T-helper 17 cell (primary cell): ENCODE data around the gene GHRL. TPM values are rescaled to one million over a fixed set of nuclear protein-coding genes. Genes with fewer than 3 reads are reported as not detected.
A peak's percentile ranks its signal among the peaks of the same experiment; 100 is the strongest.
"Not testable (repeated sequence)": the region's sequence is repeated elsewhere in the genome, so short reads cannot be mapped to it uniquely, and the experiment has no call there.

Source experiments
- ATAC-seq: fragments of 150-1000 bp; cut with Tn5 transposase; 2 replicates; pipeline ENCODE4 v1.10.0; 2021; ENCODE audit warnings: mild to moderate bottlenecking, moderate library complexity
- DNase-seq, 3 donors: peaks; one replicate each; pipeline versions ENCODE4 v3.0.0 to v3.0.0-alpha.2; 2020 to 2021
- H3K9me3 ChIP-seq: one replicate; pipeline ENCODE4 v1.7.0; 2013; ENCODE audit warnings: low read length, mild to moderate bottlenecking; ENCODE audit not compliant: control insufficient read depth, poor library complexity, severe bottlenecking
- H3K27ac Mint-ChIP-seq: one replicate; pipeline ENCODE4 v1.8.0; 2022; ENCODE audit warnings: mild to moderate bottlenecking, moderate library complexity, mixed read lengths
- H3K27me3 Mint-ChIP-seq: one replicate; pipeline ENCODE4 v1.8.0; 2022; ENCODE audit warnings: mixed read lengths
- H3K36me3 Mint-ChIP-seq: one replicate; pipeline ENCODE4 v1.8.0; 2022; ENCODE audit warnings: low read depth, mixed read lengths
- H3K4me1 Mint-ChIP-seq: one replicate; pipeline ENCODE4 v1.8.0; 2022; ENCODE audit warnings: mild to moderate bottlenecking, mixed read lengths
- H3K4me3 Mint-ChIP-seq: one replicate; pipeline ENCODE4 v1.8.0; 2022; ENCODE audit warnings: mild to moderate bottlenecking, moderate library complexity, mixed read lengths
- total RNA-seq, 4 donors: library from RNA in 2 of 4; stranded (reverse) in 2 of 4; gene quantifications; one replicate each; pipeline ENCODE4 v1.2.3 and lab custom pipeline; 2022 to 2026

Gene GHRL
- total RNA-seq, 2 donors from 2014 or later: 0.73 to 0.85 TPM

DNA sequence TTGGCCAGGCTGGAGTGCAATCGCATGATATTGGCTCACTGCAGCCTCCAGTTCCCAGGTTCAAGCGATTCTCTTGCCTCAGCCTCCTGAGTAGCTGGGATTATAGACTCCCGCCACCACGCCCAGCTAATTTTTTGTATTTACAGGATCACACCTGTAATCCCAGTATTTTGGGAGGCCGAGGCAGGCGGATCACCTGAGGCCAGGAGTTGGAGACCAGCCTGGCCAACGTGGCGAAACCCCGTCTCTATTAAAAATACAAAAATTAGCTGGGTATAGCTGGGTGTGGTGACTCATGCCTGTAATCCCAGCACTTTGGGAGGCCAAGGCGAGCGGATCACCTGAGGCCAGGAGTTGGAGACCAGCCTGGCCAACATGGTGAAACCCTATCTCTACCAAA is 20.3 kb downstream of the GHRL start:
- H3K4me3 Mint-ChIP-seq, H3K27me3 Mint-ChIP-seq, H3K9me3 ChIP-seq, H3K36me3 Mint-ChIP-seq, DNase-seq, ATAC-seq: not testable (repeated sequence)
- Mint-ChIP-seq H3K27ac (peak overlapping the region; percentile 89), H3K4me1 (peaks cover 33% of the 10 kb centered on the region)

DNA sequence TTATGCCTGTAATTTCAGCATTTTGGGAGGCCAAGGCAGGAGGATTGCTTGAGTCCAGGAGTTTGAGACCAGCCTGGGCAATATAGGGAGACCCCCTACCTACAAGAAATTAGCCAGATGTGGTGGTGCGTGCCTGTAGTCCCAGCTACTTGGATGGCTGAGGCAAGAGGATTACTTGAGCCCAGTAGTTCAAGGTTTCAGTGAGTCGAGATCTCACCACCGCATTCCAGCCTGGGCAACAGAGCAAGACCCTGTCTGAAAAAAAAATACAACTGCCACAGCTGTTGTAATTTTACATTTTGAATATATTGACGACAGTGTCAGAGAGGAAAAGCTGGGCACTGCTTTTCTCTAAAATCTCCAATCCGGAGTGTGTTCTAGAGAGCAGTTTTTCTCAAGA is 23.3 kb downstream of the GHRL start:
- Mint-ChIP-seq H3K27me3 (no peaks in the 10 kb centered on the region), H3K36me3 (peaks cover 2% of the 10 kb centered on the region), H3K27ac (peak overlapping the region; percentile 81), H3K4me1 (peaks cover 34% of the 10 kb centered on the region), H3K4me3 (no peak overlapping the region)
- no peak for ATAC-seq
- DNase-seq: no peak
- H3K9me3 ChIP-seq: no peaks in the 10 kb centered on the region

DNA sequence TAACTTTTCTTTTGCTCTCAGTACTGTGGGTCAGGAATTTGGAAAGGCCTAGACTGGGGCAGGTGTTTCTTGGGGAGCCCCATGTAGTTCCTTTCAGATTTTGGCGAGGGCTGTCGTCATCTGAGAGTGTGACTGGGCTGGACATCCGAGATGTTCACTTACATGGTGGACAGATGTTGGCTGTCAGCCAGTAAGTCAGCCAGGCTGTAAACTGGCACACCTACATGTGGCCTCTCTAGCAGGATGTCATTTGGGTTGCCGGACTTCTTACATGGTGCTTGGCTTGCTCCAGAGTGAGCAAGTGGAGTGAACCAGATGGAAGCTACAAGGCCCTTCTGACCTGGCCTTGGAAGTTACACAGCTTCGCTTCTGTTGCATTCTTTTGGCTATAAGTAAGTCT is 23.8 kb downstream of the GHRL start:
- Mint-ChIP-seq H3K27ac (peak overlapping the region; percentile 81), H3K27me3 (no peaks in the 10 kb centered on the region), H3K4me1 (peaks cover 33% of the 10 kb centered on the region), H3K36me3 (peaks cover 2% of the 10 kb centered on the region), H3K4me3 (peak overlapping the region; percentile 3)
- DNase-seq (no peak), ATAC-seq (no peak)
- no peaks in the 10 kb centered on the region for H3K9me3 ChIP-seq

DNA sequence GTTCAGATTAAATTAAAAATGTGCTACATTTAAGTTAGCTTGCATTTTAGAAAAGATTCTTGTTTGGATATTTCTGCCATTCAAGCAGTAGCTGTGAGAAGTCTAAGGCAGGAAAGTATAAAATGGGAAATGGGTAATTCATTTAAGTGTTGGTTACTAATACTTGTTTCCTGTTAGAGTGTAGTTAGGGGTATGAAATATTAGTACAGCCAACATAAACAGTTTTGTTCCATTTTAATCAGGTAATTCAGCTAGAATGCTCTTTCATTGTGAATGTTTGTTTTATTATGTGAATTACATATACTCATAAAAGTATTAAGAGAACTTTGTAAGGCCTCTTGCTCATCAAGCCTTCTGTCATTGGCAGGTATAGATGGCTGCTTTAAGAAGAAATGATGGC is 24.6 kb downstream of the GHRL start:
- no peak overlapping the region for H3K4me3 Mint-ChIP-seq
- DNase-seq (no peak), ATAC-seq (no peak)
- H3K36me3 Mint-ChIP-seq: peaks cover 6% of the 10 kb centered on the region
- H3K27ac Mint-ChIP-seq: peak overlapping the region; percentile 81
- no peaks in the 10 kb centered on the region for H3K27me3 Mint-ChIP-seq
- H3K4me1 Mint-ChIP-seq: peaks cover 35% of the 10 kb centered on the region
- H3K9me3 ChIP-seq: no peaks in the 10 kb centered on the region

DNA sequence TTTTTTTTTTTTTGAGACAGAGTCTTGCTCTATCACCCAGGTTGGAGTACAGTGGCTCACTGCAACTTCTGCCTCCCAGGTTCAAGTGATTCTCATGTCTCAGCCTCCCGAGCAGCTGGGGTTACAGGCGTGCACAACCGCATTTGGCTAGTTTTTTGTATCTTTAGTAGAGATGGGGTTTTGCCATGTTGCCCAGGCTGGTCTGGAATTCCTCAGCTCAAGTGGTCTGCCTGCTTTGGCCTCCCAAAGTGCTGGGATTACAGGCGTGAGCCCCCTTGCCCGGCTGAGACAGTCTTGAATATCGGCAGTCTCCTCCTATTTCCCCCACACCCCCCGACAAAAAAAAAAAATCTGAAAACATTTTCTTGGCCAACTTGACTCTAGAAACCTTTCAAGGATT is 25.8 kb downstream of the GHRL start:
- H3K36me3 Mint-ChIP-seq, H3K27me3 Mint-ChIP-seq, DNase-seq, ATAC-seq, H3K9me3 ChIP-seq: not testable (repeated sequence)
- Mint-ChIP-seq H3K4me1 (peaks cover 37% of the 10 kb centered on the region), H3K27ac (peak overlapping the region; percentile 81), H3K4me3 (peak overlapping the region; percentile 68)

DNA sequence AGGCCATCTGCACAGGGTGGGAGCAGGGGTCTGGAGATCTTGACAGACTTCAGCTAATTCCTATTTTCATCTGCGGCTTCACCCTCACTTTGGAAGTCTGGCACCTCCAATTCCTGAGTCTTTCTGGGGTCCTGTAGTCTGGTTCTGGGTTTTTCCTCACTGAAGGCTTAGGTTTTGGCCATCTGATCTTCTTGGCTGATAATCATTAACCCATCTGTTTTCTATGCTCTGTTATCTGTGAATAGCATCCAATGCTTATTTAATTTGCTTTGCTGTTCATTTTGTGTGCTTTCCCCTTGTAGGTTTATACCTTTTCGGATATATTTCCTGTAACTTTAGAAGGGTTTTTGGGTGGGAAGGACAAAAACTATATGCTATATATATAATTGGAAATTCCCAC is 26.9 kb downstream of the GHRL start:
- Mint-ChIP-seq H3K36me3 (peaks cover 12% of the 10 kb centered on the region), H3K4me3 (no peak overlapping the region), H3K27me3 (no peaks in the 10 kb centered on the region), H3K27ac (peak overlapping the region; percentile 32), H3K4me1 (peaks cover 45% of the 10 kb centered on the region)
- DNase-seq: no peak
- no peak for ATAC-seq
- H3K9me3 ChIP-seq: no peaks in the 10 kb centered on the region

DNA sequence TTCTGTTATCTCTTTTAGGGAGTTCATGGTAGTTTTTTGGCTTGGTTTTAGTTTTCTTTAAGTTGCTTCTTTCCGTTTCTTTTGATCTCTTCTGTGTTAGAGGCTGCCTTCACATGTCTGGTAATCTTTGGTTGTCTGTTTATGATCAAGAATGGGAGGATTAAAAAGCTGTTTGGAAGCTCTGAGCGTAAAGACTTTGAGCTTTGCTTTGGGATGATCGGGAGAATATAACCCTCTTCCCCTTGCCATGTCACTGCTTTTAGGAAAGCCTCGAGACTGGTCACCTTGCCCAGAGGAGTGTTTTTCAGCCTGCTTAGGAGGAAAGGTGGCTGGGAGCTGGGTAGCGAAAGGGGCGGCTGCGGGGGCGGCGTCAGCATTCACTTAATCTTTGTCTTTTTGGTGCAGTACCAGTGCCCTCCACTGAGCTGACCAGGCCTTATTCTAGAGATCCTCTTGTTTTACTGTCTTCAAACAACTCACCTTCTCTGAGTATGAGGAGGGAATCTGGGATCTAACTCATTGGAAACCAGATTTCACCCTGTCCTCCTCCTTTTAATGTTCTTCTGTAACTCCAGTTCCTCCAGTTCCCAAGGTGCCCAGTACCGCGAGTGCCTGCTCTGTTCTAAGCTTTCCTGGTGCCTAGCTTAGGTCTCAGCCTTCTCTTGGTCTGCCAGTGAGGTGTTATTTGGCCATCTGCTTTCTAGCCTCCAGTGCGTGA is 28.9 kb downstream of the GHRL start:
- H3K4me3 Mint-ChIP-seq: peak overlapping the region; percentile 90
- ATAC-seq (peak; percentile 96), DNase-seq (peak; percentile 42 to 51 (median 42))
- H3K27me3 Mint-ChIP-seq: no peaks in the 10 kb centered on the region
- H3K4me1 Mint-ChIP-seq: peaks cover 57% of the 10 kb centered on the region
- peaks cover 12% of the 10 kb centered on the region for H3K36me3 Mint-ChIP-seq
- H3K27ac Mint-ChIP-seq: peak overlapping the region; percentile 99
- H3K9me3 ChIP-seq: no peaks in the 10 kb centered on the region

DNA sequence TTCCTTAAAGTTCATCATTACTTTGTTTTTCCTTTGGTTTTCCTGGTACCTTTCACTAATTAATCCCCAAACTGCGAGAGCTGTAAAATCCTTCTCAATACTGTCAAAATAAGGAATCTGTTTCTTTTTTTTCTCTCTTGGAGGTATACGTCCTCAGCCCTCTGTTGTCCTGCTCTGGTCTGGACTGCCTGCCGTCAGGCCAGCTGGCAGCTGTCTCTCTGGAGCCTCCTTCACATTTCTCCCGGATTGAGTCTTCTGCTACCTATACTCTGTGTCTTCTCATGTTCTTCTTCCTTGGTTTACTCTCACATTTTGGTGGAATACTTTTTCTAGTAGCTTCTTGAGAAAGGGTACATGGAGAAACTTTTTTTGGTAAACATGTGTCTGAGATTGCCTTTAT is 30.7 kb downstream of the GHRL start:
- ATAC-seq (no peak), DNase-seq (no peak)
- Mint-ChIP-seq H3K27ac (peak overlapping the region; percentile 99), H3K36me3 (peaks cover 10% of the 10 kb centered on the region), H3K27me3 (no peaks in the 10 kb centered on the region), H3K4me1 (peaks cover 57% of the 10 kb centered on the region), H3K4me3 (peak overlapping the region; percentile 47)
- H3K9me3 ChIP-seq: no peaks in the 10 kb centered on the region

DNA sequence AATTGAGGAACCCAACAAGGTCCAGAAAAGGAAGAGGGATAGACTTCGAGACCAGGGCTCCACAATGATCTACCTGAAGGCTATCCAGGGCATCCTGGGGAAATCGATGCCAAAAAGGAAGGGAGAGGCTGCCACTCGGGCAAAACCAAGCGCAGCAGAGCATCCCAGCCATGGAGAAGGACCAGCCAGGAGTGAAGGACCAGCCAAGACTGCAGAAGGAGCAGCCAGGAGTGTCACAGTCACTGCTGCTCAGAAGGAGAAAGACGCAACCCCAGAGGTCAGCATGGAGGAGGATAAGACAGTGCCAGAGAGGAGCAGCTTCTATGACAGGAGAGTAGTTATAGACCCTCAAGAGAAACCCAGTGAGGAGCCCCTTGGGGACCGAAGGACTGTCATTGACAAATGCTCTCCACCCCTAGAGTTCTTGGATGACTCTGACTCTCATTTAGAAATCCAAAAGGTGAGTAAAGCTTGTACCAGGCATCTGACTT is 32.5 kb downstream of the GHRL start:
- ATAC-seq (no peak), DNase-seq (no peak)
- Mint-ChIP-seq H3K27ac (peak overlapping the region; percentile 99), H3K27me3 (no peaks in the 10 kb centered on the region), H3K36me3 (peaks cover 16% of the 10 kb centered on the region), H3K4me1 (peaks cover 54% of the 10 kb centered on the region), H3K4me3 (peak overlapping the region; percentile 3)
- H3K9me3 ChIP-seq: no peaks in the 10 kb centered on the region

DNA sequence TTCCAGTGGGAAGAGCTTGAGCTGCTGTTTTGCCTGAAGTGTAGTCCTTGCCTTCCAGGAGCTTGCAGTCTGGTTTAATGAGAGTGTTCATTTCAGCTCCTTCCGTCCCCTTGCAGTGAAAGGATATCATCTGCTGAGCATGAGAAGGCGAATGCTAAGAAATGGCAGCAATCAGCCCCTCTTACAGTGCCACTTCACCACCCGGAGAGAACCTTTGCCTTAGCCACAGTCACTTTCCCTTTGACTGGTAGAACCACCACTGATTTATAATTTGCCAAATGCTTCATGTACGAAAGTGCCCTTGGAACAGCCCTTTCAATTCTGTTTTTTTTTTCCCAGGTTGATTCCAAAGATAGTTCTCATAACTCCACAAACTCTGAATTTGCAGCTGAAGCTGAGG is 32.9 kb downstream of the GHRL start:
- peaks cover 54% of the 10 kb centered on the region for H3K4me1 Mint-ChIP-seq
- peak overlapping the region; percentile 99 for H3K27ac Mint-ChIP-seq
- H3K36me3 Mint-ChIP-seq: peaks cover 16% of the 10 kb centered on the region
- no peaks in the 10 kb centered on the region for H3K9me3 ChIP-seq
- no peaks in the 10 kb centered on the region for H3K27me3 Mint-ChIP-seq
- no peak for ATAC-seq
- peak overlapping the region; percentile 3 for H3K4me3 Mint-ChIP-seq
- no peak for DNase-seq

DNA sequence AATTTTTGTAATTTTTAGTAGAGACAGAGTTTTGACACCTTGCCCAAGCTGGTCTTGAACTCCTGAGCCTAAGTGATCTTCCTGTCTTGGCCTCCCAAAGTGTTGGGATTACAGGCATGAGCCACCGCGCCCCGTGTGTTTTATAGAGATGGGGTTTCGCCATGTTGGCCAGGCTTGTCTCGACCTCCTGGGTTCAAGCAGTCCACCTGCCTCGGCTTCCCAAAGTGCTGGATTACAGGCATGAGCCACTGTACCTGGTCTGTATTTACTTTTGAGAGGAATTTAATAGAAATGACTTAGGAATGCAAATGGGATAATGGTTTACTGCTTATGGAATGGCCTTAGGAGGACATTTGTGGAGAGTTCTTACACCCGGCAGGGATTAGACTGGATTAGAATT is 33.7 kb downstream of the GHRL start:
- no peaks in the 10 kb centered on the region for H3K9me3 ChIP-seq
- Mint-ChIP-seq H3K27ac (peak overlapping the region; percentile 99), H3K27me3 (no peaks in the 10 kb centered on the region), H3K4me1 (peaks cover 58% of the 10 kb centered on the region), H3K4me3 (no peak overlapping the region), H3K36me3 (peaks cover 16% of the 10 kb centered on the region)
- DNase-seq: no peak
- no peak for ATAC-seq

DNA sequence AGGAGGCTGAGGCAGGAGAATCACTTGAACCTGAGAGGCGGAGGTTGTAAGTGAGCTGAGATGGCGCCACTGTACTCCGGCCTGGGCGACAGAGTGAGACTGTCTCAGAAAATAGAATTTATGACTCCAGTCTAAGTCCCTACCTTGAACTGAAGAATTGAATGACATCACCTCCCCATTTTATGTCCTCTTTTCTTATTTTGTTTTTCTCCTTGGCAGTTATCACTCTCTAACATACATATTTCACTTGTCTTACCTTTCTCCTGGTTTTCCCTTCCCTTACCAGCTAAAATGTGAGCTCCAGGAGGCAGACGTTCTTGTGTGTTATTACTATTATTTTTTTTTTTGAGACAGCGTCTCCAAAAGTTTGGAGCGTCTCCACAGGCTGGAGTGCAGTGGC is 36.9 kb downstream of the GHRL start:
- Mint-ChIP-seq H3K27me3 (no peaks in the 10 kb centered on the region), H3K27ac (peak overlapping the region; percentile 89), H3K36me3 (peaks cover 10% of the 10 kb centered on the region), H3K4me3 (no peak overlapping the region), H3K4me1 (peaks cover 50% of the 10 kb centered on the region)
- ATAC-seq (no peak), DNase-seq (no peak)
- H3K9me3 ChIP-seq: no peaks in the 10 kb centered on the region

DNA sequence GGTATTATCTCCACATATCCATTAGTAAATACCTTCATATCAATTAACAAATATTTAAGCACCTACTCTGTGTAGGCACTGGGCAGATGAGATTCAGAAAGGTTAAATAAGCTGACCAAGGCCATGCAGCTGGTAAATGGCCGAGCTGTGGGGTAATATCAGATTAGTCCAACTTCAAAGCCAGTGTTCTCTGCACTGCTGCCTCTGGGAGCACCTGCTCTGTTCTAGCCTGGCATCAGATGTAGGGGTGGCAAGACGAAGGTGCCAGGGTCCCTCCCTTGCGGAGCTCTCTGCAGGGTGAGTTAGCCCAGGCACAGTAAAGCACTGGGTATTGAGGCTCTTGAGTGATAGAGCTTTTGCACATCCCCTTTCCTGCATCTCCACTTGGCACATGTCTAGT is 39.0 kb downstream of the GHRL start:
- no peak for ATAC-seq
- H3K27me3 Mint-ChIP-seq: no peaks in the 10 kb centered on the region
- H3K36me3 Mint-ChIP-seq: peaks cover 10% of the 10 kb centered on the region
- DNase-seq: no peak
- H3K4me3 Mint-ChIP-seq: peak overlapping the region; percentile 78
- H3K9me3 ChIP-seq: no peaks in the 10 kb centered on the region
- peaks cover 51% of the 10 kb centered on the region for H3K4me1 Mint-ChIP-seq
- H3K27ac Mint-ChIP-seq: peak overlapping the region; percentile 85

DNA sequence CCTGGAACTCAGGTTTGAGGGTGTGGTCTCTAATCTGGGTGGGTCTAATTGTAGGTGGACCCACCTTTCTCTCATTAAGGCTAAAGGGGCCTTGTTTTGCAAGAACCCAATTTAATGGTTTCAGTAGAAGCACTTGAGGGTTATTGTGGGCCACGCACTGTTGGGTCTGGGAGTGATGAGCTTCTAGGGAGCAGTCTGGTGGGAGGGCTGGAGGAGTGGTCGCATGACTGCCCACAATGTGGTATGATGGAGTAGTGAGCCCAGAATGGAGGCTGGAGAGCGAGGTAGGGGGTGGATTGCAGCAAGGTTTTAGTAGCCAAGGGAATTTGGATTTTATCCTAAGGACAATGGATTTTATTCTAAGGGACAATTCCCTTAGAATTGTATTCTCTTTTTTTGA is 41.7 kb downstream of the GHRL start:
- DNase-seq (no peak), ATAC-seq (no peak)
- peaks cover 45% of the 10 kb centered on the region for H3K4me1 Mint-ChIP-seq
- peak overlapping the region; percentile 96 for H3K27ac Mint-ChIP-seq
- no peaks in the 10 kb centered on the region for H3K27me3 Mint-ChIP-seq
- H3K9me3 ChIP-seq: no peaks in the 10 kb centered on the region
- peak overlapping the region; percentile 98 for H3K4me3 Mint-ChIP-seq
- H3K36me3 Mint-ChIP-seq: peaks cover 9% of the 10 kb centered on the region
